ENCODE measurements around the gene KDM2A.

DNA sequence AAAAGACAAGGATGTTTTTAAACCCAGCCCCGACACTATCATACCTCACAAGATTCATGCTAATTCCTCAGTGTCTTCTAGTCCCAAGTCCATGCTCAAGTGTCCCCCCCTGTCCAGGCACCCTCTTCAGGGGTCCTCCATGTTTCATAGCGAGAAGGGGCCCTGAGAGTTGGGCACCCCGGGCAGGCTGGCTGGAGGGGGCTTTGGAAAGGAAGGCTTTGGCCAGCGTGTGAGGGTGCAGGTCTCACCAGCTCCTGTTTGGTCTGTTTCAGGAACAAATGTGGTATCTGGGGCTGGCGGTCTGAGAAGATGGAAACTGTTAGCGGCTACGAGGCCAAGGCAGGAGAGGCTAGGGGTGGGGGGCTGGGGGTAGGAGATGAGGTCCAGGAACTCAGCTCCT lies 179.7 kb downstream of the KDM2A start:
- TF ChIP-seq, protein P1, sequence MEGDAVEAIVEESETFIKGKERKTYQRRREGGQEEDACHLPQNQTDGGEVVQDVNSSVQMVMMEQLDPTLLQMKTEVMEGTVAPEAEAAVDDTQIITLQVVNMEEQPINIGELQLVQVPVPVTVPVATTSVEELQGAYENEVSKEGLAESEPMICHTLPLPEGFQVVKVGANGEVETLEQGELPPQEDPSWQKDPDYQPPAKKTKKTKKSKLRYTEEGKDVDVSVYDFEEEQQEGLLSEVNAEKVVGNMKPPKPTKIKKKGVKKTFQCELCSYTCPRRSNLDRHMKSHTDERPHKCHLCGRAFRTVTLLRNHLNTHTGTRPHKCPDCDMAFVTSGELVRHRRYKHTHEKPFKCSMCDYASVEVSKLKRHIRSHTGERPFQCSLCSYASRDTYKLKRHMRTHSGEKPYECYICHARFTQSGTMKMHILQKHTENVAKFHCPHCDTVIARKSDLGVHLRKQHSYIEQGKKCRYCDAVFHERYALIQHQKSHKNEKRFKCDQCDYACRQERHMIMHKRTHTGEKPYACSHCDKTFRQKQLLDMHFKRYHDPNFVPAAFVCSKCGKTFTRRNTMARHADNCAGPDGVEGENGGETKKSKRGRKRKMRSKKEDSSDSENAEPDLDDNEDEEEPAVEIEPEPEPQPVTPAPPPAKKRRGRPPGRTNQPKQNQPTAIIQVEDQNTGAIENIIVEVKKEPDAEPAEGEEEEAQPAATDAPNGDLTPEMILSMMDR (IDR thresholded peaks at IDR 0.05): no peak
- TF ChIP-seq EZH2 (IDR thresholded peaks at IDR 0.05; ENCODE audit: borderline replicate concordance, insufficient read depth, low read depth, low read length, poor library complexity, severe bottlenecking): no peak

Data from B cell (primary cell).